Pancreas (tissue), 10 donors: ENCODE data around the gene LSM14B. TPM values are rescaled to one million over a fixed set of nuclear protein-coding genes. Genes with fewer than 3 reads are reported as not detected.

Source experiments
- ATAC-seq, 4 donors: fragments of 200-7000 bp; cut with Tn5 transposase; one replicate each; pipeline versions ENCODE4 v1.8.0 to v1.9.1; 2020; ENCODE audit warnings: mild to moderate bottlenecking in 4 of 4, moderate library complexity in 4 of 4
- DNase-seq, 6 donors: peaks; one replicate each; pipeline ENCODE4 v3.0.0-alpha.2; 2020
- FAIRE-seq: peaks from 2 replicates; lab custom pipeline; 2012; peaks lifted over from hg19 to GRCh38; lab: Jason Lieb, UNC
- H3K27ac ChIP-seq, 4 donors: fragments of 200-600 bp; sonication (generic); 1 replicate in 3 of 4; 2 replicates in 1 of 4; pipeline versions ENCODE4 v1.5.0 to v1.8.0; 2020
- H3K27me3 ChIP-seq, 4 donors: fragments of 200-600 bp; one replicate each; pipeline ENCODE4 v1.8.0; 2021
- H3K36me3 ChIP-seq, 3 donors: fragments of 200-600 bp; sonication (generic) in 1 of 3; one replicate each; pipeline versions ENCODE4 v1.5.0 to v1.8.0; 2020 to 2021
- H3K4me1 ChIP-seq, 3 donors: fragments of 200-600 bp; one replicate each; pipeline ENCODE4 v1.8.0; 2021
- H3K4me3 ChIP-seq, 4 donors: fragments of 200-600 bp; sonication (generic) in 2 of 4; one replicate each; pipeline versions ENCODE4 v1.5.0 to v1.8.0; 2020 to 2021
- H3K9me3 ChIP-seq, 4 donors: fragments of 200-600 bp; one replicate each; pipeline ENCODE4 v1.8.0; 2021
- CTCF ChIP-seq, 4 donors: fragments of 200-600 bp; sonication (generic) in 3 of 4; IDR thresholded peaks; one replicate each; pipeline versions ENCODE4 v1.5.0 to v1.8.0; 2021; ENCODE audit warnings: antibody characterized with exemption in 4 of 4
- WGBS, 2 donors: extraction: QIAGEN DNeasy Blood & Tissue Kit; methylation state at CpG; one replicate each; pipeline ENCODE4 v1.1.7; 2013; 5-methylcytosine and 5-hydroxymethylcytosine counted together
- intact Hi-C, 3 donors: fragments of 100-400 bp; cut with DNase I; formaldehyde crosslinking; loops; one replicate each; pipeline versions ENCODE4 v1.11.1 to v1.14.2; 2022
- polyA plus RNA-seq, 2 donors: library from polyadenylated mRNA; stranded (reverse); fragments of 200-250 nt; gene quantifications; one replicate each; pipeline ENCODE4 v1.2.3, GENCODE V29; 2013
- total RNA-seq, 6 donors: library from RNA; stranded (reverse); fragmentation: NEBNext Ultra II Directional in 4 of 6; extraction: Animal tissue kit (Norgen Biotek cat#: 25700) in 4 of 6; gene quantifications; one replicate each; pipeline versions ENCODE4 v1.2.1 to v1.2.4, GENCODE V29; 2021 to 2023
- donor health status: healthy with polysubstance abuse.
- donor health status: DM: no; HTN: no; CAD: no; lungs with moderate emphysema.
- donor health status: DM: no; HTN: no; CAD: no.
- donor health status: control.
- donor health status: control.
- donor health status: Bipolar disorder and iron deficiency.
- donor health status: DM: yes; HTN: yes; CAD: no.
- donor health status: DM: no; HTN: no; CAD: no.
- donor health status: DM: no; HTN: no; CAD: no.
- donor health status: DM: yes; HTN: yes; CAD: no.

Gene LSM14B
- total and polyA plus RNA-seq, 8 donors = 8.4 to 20.1 (median 16.7) TPM

- no peak overlapping the region for H3K4me3 ChIP-seq
- DNase-seq (peak in 1 of 6 donors; percentile 5), FAIRE-seq (no peak), ATAC-seq (no peak)
- H3K27me3 ChIP-seq = no peaks in the 10 kb centered on the region
- peaks cover 0 to 24% (median 7%) of the 10 kb centered on the region in 3 donors for H3K36me3 ChIP-seq
- TF ChIP-seq CTCF (IDR thresholded peaks at IDR 0.05) = no peak
- WGBS, 2 donors = 91 to 92% methylated on average over 8 of the region's 8 CpGs
- intact Hi-C loops = loop anchor here in 1 of 3 donors (10.0 kb wide), 1 partner anchor 214 kb away; the partner anchor contains the start of gene RPS21
- no peaks in the 10 kb centered on the region for H3K4me1 ChIP-seq
- H3K9me3 ChIP-seq = no peaks in the 10 kb centered on the region
- no peak overlapping the region for H3K27ac ChIP-seq
Observed at GRCh38 chr20:62171245-62171644, 49.0 kb downstream of the LSM14B start.

GRCh38 chr20:62172666-62173065 lies 50.4 kb downstream of the LSM14B start:
- no peak for TF ChIP-seq CTCF (IDR thresholded peaks at IDR 0.05)
- ATAC-seq (no peak), FAIRE-seq (no peak), DNase-seq (peak in 2 of 6 donors; percentile 14 to 63)
- H3K27ac ChIP-seq = no peak overlapping the region
- 93 to 96% methylated on average over 15 to 18 of the region's 18 CpGs for WGBS, 2 donors
- H3K4me1 ChIP-seq = no peaks in the 10 kb centered on the region
- no peak overlapping the region for H3K4me3 ChIP-seq
- intact Hi-C loops = loop anchor here in 1 of 3 donors (10.0 kb wide), 1 partner anchor 212 kb away; the partner anchor contains the start of gene RPS21
- H3K9me3 ChIP-seq = no peaks in the 10 kb centered on the region
- peaks cover 0 to 23% (median 7%) of the 10 kb centered on the region in 3 donors for H3K36me3 ChIP-seq
- no peaks in the 10 kb centered on the region for H3K27me3 ChIP-seq

- Histone ChIP-seq H3K27ac (no peak overlapping the region), H3K4me3 (no peak overlapping the region), H3K9me3 (no peaks in the 10 kb centered on the region), H3K27me3 (no peaks in the 10 kb centered on the region), H3K4me1 (no peaks in the 10 kb centered on the region), H3K36me3 (peaks cover 0 to 25% (median 7%) of the 10 kb centered on the region in 3 donors)
- intact Hi-C loops = loop anchor here in 1 of 3 donors (10.0 kb wide), 1 partner anchor 211 kb away; the partner anchor contains the start of gene RPS21
- peak in 2 of 6 donors; percentile 12 to 39 for DNase-seq
- TF ChIP-seq CTCF (IDR thresholded peaks at IDR 0.05) = no peak
- WGBS, 2 donors = 95 to 96% methylated on average over 28 of the region's 28 CpGs
- no peak for ATAC-seq
- no peak for FAIRE-seq
Observed at GRCh38 chr20:62174021-62174804, 51.9 kb downstream of the LSM14B start.

- FAIRE-seq = no peak
- TF ChIP-seq CTCF (IDR thresholded peaks at IDR 0.05) = no peak
- intact Hi-C loops = loop anchor here in 1 of 3 donors (10.0 kb wide), 1 partner anchor 210 kb away; the partner anchor contains the start of gene RPS21
- H3K27me3 ChIP-seq = no peaks in the 10 kb centered on the region
- ATAC-seq = no peak
- H3K4me3 ChIP-seq = no peak overlapping the region
- no peaks in the 10 kb centered on the region for H3K9me3 ChIP-seq
- H3K27ac ChIP-seq = no peak overlapping the region
- H3K4me1 ChIP-seq = no peaks in the 10 kb centered on the region
- WGBS, 2 donors = 97 to 99% methylated on average over 26 of the region's 26 CpGs
- peak in 2 of 6 donors; percentile 18 to 25 for DNase-seq
- H3K36me3 ChIP-seq = peaks cover 0 to 20% (median 7%) of the 10 kb centered on the region in 3 donors
Observed at GRCh38 chr20:62174870-62175624, 52.8 kb downstream of the LSM14B start.
